HG02852 (cell line): ENCODE data around the gene BIN2.

Experiments
- ATAC-seq: cut with Tn5 transposase; IDR thresholded peaks from one replicate; pipeline ENCODE4 v1.9.1; 2021; ENCODE audit warnings: mild to moderate bottlenecking, moderate library complexity; ENCODE audit not compliant: unreplicated experiment

Gene BIN2

GRCh38 chr12:51323966-51324895 lies at the start of gene BIN2:
Gene BIN2 (minus strand): TSS chr12:51324174. CDS start chr12:51324102, 72 bp downstream.
- ATAC-seq, result no peak

GRCh38 chr12:51373187-51373586 lies 49.2 kb upstream of the BIN2 start:
- no peak for ATAC-seq

- ATAC-seq, result no peak
Measured at GRCh38 chr12:51372021-51372420, 48.0 kb upstream of the BIN2 start.

DNA sequence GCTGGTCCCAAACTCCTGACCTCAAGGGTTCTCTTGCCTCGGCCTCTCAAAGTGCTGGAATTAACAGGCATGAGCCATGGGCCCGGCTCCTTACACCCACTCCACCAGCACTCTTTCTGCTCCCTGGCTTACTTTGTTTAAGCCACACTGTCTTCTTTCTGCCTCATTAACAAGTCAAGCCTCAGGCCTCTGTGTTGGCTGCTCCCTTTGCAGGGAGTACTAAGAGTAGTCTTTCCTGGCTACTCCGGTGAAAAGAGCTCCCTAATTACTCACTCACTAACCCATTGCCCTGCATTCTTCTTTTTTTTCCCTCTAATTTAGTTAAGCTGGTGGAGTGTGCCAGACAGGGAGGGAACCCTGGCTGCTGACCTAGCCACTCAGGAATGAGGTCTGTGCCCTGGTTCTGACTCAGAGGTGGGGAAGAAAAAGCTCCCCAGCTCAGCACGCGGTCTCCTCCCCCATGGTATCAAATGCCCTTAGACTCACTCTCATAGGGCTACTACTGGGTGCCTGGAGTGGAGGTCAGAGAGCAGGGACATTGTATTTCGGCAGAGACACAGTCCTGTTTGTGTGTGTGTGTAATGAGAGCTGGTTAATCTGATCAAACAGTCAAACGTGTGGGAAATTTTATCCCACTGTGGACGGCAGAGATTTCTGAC lies 47.5 kb upstream of the BIN2 start:
- no peak for ATAC-seq

DNA sequence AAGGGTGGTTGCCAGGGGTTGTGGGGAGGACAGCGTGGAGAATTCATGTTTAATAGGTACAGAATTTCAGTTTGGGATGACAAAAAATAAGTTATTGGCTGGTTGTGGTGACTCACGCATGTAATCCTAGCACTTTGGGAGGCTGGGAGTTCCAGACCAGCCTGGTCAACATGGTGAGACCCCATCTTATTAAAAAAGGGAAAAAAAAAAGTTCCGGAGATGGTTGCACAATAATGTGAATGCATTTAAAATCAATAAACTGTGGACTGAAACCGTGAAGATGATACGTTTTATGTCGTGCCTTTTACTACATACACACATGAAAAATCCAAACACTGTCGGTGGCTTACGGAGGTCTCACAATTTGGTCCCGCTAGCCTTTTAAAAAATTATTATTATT lies 46.7 kb upstream of the BIN2 start:
- ATAC-seq, result no peak

DNA sequence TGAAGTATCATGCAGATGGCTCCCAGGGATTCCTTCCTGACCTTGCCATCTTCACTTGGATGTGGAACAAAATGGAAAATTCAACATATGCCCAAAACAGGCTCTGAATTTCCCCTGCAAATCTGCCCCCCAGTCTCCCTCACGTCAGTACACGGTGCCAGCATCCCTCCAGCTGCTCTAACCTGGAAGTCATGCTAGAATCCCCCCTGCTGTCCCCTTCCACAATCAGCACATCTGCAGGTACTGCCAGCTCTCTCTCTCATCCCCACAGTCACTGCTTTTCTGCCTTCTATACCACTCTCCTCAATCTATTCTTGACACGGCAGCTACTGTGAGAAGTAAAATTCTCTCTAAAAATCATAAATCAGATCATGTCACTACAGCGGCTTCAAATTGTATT lies 45.6 kb upstream of the BIN2 start:
- ATAC-seq, result no peak

- ATAC-seq, result peak; percentile 96
Measured at GRCh38 chr12:51368640-51369517, 44.9 kb upstream of the BIN2 start.

DNA sequence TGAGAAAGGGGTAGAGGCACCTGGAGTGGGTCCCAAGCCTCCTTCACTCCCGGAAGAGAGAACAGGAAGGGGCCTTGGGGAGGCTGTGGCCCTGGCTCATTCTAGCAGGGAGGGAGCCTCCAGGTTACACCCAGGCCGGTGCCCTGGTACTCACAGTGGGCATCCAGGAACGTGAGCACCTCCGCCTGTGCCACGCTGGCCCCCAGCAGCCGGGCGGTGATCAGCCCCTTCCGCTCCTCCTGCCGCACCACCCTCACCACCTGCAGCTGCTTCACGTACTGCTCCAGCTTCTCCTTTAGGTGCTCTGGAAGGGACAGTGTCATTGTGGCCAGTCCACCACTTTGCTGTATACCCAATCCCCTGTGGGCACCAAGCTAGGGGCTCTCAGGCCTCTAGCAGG lies 41.3 kb upstream of the BIN2 start:
- no peak for ATAC-seq

DNA sequence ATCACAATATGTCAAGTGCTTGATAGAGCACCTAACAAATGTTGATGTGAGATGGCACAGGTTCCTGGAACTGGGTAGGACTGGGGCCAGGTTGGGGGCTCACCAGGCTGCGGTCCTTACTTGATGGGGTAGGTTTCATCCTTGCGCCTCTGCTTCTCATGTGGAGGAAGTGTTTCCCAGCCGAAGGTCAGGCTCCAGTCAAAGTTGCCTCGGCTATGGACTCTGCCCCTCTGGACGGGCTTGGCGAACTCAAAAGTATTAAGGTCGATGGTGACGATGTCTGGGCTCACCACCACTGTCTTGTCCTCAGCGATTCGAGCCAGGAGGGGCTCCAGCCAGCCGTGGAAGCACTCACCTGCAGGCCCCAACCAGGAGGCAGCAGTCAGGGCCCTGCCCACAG lies 40.0 kb upstream of the BIN2 start:
- ATAC-seq, result no peak

- ATAC-seq, result no peak
Measured at GRCh38 chr12:51362747-51363342, 38.9 kb upstream of the BIN2 start.

DNA sequence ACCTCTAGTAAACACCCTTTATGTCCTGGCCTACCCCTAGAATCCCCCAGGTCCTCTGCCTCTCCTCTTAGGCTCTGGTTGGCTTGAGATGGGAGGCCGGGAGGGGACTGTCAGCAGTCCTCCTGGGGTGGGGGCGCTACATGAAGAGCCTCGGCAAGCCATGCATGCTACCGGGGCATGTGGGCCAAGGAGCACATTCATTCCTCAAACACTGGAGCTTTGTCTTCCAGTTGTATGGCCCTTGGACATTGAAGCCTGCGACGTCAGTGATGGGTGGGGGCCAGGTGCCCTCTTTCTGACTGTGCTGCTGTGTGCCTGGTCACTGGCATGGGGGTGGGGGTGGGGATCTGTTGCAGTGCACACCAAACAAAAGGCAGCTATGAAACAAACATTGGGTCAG lies 38.3 kb upstream of the BIN2 start:
- no peak for ATAC-seq

GRCh38 chr12:51361161-51362016 lies 37.4 kb upstream of the BIN2 start:
- ATAC-seq, result no peak

DNA sequence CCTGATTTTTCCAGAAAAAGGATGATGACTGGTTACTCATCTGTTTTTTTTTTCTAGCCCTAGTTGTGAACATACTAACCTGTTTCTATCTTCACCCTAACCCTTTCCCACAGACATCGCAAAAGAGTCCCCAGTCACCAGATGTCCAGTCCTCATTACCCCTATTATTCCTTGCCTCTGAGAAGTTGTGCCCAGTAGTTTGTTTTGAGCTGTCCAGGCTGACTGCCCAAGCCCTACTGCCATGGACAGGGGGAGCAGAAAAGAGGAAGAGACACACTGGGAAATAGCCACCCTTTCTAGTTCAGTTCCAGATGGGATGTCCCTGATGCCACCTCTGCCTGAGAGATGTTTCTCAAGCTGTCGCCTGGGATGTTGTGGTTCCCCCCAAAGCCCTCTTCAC lies 36.3 kb upstream of the BIN2 start:
- no peak for ATAC-seq

DNA sequence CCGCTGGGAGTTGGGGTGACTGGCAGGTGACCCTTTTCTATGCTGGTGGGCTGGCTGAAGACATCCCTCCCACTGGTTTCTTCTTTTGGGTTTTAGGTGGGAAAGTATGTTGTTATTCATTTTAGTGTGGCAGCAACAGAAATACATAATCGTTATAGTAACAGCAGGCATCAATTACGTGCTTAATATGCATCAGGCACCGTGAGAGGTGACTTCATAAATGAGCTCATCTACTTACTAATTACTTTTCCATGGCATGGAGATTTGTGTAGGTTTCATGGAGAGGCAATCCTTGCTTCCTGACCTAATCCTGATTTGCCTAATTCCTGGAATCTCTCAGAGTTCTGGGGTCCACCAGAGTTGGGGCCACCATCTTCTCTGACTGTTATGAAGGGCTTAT lies 35.9 kb upstream of the BIN2 start:
- no peak for ATAC-seq

GRCh38 chr12:51358496-51358895 lies 34.5 kb upstream of the BIN2 start:
- no peak for ATAC-seq

DNA sequence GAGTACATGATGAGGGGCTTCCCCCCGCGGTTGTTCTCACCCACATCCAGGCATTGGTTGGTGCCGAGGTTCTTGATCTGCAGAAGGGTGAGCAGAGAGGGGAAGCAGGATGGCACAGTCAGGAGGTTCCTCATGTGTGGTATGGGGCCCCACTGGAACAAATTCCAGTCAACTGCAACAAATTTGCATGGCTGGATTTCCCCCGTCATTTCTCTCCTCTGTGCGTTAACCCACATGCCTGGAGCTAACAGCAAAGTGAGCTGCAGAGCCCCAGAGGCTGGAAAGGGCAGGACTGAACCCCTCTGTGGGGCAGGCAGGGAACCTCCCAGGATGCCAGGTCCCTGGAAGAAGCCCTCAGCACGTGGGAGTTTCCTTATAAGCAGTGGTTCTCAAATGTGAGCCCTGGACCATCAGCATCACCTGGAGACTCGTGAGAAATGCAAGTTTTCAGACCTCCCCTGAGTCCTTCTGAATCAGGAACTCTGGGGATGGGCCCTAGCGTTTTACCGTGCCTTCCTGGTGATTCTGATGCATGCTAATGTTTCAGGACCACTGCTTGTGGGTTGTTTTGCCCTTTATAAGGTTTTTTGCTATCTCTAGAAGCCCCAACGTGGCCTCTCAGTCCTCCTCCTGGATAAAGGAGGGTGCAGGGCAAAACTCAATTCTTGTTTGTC lies 33.5 kb upstream of the BIN2 start:
- ATAC-seq, result no peak

DNA sequence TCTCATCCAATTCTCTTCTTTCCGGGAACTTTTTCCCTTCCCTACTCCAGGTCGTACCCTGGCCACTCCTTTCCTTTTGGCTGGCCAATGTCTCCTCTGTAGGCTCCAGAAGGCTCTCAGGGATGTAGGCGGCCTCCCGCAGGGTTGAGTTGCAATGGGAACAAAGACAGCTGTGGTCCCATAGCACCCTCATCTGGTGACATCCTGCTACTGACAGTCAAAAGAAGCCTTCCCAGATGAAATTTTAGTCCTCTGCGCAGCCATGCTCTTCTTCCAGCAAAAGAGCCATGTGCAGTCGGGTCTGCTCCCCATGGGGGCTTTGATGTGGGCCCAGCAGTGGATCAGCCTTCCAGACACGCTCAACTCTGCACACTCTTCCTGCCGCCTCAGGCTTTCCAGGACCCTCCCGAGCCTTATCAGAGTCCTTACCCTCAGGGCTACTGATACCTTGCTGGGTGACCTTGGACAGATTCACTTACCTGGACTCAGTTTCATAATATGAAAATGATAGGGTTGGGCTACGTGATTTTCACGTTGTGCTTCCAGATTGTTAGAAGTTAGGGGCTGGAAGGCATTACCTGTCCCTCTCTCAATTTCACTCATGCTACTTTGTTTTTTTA lies 28.0 kb upstream of the BIN2 start:
- ATAC-seq, result no peak

- ATAC-seq, result no peak
Measured at GRCh38 chr12:51349026-51349425, 25.1 kb upstream of the BIN2 start.

DNA sequence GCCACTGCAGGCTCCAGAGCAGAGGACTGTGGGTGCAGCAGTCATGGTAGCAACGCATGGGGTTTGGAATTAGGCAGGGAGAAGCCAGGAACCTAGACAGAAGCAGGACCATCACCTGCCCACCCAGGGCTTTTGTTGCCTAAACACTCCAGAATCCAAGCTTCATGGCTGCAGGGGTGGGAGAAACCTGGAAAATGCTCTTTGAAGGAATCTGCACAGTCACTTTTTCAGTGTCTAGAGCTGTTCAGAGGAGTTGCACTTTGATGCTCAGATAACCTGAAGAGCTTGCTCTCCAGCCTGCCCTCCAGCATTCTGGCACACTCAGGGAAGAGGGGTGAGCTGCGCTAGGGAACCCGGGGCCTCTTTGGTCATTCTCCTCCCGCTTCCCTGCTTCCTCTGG lies 24.1 kb upstream of the BIN2 start:
- ATAC-seq, result no peak
